Germinal center (tissue), 1 donor: ENCODE results near the gene NKD1.
A peak's percentile ranks its signal among the peaks of the same experiment; 100 is the strongest.

Experiments used
- DNase-seq: peaks from one replicate; pipeline ENCODE4 v3.0.0; 2012; ENCODE audit warnings: mixed read lengths, low spot score

Gene NKD1

DNA sequence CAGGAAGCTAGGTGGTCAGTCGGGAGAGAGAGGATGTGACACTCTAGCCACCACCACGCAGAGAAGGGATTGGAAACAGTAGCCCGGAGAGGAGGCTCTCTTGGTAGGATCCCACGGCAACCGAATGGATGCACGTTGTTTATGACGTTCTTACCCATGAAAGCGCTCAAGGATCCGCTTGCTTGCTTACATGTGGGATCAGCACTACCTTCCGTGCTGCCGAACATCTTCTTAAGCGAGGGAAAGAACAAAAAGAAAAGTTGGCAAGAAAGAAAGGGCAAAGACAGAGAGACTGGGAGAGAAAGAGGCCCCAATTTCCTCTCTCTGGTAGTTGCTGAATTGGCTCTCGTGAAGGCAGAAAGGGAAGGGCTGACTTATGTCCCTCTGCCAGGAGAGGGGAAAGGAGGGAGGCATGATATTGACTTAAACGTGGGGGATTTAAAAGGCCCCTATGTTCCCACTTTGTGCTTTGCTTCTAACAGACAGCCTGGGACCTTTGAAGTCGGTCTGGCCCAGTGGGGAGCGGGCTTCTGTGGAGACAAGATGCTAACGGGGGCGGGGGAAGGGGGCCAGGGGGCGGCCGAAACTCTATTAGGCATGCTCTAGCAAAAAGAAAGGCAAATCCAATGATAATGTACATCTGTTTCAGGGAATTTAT, 97.5 kb downstream of the NKD1 start:
- no peak for DNase-seq

DNA sequence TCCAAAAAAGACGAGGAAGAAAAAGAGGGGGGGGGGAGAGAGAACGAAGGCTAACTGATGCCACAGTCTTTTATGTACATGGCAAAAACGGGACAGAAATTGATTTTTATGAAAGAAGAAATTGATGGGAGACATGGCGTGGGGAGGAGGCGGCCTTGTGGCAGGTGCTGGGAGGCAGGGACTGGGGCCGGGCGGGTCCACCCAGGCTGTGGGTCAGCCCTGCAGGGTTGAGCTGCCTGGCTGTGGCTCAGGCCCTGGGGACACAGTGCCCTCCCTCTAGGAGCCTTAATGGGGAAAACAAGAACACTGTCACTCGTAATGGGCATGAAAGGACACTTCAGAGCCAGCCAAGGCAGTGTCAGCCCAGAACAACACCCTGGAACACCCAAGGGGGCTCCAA, 98.1 kb downstream of the NKD1 start:
- no peak for DNase-seq

DNA sequence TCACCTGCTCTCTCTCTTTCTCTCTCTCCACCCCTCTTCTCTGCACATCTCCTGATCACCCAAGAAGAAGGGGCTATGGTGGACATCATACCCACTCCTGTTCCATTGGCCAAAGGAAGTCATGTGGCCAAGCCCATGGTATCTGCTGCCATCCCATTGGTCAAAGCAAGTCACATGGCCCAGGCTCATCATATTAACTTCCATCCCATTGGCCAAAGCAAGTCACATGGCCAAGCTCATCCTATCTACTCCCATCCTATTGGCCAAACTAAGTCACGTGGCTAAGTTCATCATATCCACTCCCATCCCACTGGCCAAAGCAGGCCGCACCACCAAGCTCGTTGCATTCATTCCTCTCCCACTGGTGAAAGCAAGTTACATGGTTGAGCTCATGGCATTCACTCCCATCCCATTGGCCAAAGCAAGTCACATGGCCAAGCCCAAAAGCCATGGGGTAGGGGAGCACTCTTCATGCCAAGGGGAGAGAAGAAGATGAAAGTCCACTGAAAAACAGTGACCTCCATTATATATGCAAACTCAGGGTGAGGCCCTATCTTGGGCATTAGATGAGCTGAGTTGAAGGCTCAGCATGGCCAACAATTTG, 103.7 kb downstream of the NKD1 start:
- no peak for DNase-seq

DNA sequence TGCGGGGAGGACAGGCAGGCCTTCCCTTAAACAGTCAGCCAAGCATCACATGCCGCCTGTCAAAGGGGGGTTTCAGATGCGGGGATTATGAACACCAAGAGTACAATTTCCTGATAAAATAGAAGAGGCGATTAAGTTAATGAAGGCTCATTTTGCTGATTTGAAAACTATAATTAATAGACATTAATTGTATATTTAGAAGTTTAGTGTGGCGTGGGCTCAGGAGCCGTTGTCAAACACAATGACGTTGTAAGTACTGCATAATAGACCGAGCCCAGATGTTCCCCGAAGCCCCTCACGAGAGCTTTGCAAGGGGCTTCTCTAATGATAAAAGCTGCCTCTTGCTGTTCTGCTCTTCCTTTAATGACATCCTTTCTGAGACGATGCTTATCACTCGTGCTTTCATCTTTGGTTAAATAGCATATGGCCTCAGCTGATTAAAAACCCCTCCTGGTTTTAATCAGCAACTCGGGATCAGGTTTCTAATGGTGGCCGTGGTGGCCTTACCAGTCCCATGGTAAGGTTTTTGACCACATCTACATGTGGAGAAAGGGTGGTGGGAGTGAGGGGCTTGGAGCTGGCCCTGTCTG, 104.7 kb downstream of the NKD1 start:
- no peak for DNase-seq

DNA sequence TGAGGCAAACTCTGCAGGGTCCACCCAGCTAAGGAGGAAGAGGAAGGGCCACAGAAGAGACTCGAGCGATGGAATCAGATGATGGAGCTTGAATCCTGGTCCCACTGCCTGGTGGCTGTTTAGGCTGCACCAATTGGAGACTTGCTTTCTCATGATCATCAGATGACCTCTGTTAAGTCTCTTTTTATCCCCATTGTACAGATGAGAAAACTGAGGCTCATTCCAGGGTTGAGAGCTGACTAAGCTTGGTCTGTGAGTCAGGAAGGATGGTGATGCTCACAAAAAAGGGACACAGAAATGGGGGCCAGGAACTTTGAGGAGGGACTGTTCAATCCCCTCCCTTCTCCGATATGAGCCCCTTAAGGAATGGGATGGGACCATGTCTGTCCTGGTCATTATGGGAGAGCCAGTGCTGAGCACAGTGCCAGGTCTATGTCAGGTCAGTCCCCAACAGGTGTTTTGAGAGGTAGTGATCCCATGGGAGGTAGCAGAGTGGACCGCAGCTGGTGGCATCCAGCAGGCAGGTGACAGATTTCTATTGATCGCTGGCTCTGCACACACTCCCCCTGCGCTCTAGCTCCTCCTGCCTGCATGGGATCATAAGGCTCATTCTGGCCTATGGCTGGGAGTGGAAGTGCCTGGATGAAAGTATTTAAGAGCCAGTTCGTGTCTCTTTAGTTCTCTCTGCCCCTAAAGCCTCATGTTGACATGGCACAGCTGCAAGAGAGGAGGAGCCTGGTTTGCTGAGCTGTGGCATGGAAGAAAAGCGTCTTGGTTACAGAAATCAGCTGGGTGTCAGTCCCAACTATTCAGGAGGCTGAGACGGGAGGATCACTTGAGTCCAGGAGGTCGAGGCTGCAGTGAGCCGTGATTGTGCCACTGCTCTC, 105.7 kb downstream of the NKD1 start:
- DNase-seq, result no peak

DNA sequence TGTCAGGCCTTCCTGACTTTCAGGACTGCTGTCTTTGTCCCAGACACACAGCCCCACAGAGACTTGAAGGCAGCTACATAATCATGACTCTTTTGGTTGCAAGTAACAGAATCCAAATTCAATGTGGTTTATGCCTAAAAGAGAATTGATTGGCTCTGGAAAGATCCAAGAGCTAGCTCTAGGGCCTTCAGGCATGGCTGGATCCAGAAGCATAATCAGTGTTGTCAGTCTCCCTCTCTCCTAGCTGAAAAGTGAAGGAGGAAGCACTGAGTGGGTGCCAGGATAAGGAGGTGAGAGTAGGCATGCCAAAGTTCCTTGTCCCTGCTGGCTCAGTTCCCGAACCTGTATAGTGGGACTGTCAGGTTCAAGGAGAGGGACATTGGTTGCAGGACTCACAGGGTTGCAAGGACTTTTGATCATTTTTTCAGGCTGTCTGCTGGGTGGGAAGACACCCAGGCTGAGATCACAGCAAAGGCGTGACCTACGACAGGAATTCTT, 107.4 kb downstream of the NKD1 start:
- no peak for DNase-seq

DNA sequence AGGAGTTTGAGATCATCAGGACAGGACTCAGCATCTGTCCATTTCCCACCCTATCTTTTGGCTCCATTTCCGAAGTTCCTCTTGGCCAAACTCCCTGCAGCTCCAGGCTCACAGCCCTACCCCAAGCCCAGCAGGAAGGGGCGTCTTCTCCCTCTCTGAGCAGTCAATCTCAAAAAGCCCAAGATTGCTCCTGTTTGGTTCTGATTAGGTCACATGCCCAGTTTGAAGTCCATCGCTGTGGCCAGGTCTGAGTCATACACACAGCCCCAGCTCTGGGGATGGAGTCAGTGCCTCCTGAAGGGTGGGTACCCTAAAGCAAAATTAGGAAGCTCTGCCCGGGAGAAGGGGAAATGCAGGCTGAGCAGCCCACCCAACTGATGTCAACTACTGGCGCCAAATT, 109.0 kb downstream of the NKD1 start:
- no peak for DNase-seq

DNA sequence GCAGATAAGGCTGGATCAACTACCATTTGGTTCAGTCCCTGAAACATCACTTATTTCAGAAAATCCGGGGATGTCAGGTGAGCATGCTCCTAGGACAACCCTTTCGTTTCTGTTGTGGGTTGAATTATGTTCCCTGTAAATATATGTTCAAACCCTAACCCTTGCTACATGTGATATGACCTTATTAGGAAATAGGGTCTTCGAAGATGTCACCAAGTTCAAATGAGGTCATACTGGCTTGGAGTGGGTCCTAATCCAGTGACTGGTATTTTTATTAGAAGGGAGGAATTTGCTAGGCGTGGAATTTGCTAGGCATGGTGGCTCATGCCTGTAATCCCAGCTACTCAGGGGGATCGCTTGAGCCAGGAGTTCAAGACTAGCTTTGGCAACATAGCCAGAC, 111.6 kb downstream of the NKD1 start:
- DNase-seq, result no peak

DNA sequence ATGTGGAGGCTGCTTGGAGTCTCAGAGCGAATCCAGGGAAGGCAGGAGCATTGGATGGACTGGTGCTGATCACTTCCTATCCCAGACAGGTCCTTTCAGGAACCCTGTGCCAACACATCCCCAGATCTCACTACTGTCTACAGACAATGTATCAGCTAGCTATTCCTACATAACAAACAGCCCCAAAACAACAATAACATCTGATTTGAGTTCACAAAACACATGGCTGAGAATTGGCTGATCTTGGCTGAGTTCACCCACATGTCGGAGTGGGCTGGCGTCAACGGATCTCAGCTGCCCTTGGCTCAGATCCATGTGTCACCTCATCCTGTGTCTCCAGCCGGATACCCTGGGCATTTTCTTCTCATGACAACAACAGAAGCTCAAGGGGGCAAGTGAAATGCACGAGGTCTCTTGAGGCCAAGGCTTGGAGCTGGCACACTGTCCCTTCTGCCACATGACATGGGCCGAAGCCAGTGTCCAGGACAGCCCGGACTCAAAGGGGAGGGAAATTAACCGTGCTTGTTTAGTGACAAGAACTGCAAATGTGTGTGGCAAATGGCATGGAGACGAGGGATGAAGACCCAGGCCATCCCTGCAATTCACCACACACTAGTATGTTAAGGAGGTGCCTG, 114.2 kb downstream of the NKD1 start:
- no peak for DNase-seq

DNA sequence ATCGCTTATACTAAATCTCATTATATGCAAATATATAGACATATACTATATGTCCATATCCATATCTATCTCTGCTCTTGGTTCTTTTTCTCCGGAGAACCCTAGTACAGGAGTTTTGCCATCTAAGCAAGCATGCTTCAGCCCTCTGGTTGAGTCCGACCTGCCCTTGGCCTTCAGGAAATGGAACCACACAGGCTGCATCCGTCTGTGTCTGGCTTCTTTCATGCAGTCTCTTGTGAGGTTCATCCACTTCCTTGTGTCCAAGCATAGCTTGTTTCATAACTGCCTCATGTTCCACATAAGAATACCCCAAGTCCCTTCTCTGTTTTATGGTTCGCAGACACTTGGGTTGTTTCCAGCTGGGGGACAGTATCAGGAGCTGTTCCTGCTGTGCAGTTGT, 116.1 kb downstream of the NKD1 start:
- DNase-seq, result no peak

DNA sequence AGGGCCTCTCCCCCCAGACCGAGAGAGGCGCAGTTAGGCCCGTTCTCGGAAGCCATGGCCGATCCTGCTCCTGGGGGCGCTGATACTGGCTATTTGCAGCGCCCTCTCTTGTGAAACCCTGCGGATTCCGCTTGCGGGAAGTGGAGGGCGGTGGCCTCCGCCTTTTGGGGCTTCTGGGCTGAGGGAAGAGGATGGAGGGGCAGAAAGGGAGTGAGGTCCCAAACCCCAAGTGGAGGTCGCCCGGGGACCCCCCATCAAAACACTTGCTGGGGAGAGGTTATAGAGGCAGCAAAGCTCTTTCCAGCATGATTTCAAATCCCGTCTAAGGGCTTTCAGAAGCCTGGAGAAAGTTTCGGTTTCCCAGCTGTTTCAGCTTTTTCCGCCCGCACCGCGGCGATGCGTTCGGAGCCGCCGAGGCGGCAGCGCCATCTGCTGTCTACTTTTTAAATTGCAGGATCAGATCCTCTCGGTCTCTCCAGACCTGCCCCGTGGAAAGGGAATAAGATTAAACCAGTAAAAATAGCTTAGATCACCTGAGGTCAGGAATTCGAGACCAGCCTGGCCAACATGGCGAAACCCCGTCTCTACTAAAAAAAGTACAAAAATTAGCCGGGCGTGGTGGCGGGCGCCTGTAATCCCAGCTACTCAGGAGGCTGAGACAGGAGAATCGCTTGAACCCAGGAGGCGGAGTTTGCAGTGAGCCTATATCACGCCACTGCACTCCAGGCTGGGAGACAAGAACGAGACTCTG, 117.1 kb downstream of the NKD1 start:
- DNase-seq, result peak; percentile 70

DNA sequence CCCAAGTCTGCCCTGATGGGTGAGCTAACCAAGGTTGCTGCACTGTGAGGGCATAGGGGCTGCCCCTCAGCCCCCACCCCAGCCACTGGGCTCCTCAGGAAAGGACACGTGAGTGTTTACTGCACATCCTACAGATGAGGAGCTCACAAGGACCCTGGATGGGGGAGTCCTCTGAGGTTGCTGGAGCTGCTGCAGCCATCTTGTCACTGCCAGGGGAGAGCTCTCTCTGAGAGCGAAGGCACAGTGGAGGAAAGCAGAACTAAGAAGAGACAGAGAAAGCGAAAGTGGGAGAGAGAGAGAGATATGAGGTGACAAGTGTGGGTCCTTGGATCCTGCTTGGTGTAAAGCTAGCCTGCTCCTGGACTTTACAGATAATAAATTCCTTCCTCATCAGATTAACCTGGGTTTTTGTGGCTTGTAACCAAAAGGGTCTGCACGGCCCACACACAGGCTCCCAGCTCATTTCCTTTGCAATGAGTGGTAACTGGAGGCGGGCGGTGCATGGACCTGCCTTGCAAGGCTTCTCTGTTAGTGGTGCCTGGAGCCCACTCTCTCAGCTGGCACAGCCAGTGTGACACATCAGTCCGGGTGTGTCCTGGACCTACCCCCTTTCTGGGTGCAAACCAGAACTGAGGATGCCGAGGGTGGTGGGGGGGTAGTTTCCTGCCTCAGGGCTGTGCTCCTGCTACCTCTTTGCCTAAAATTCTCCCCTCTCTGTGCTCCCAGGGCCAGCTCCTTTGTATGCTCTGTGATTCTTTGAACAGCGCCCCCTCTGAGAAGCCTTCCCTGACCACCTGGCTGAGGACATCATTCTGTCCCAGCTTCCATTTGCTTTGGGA, 118.7 kb downstream of the NKD1 start:
- DNase-seq, result peak; percentile 45

DNA sequence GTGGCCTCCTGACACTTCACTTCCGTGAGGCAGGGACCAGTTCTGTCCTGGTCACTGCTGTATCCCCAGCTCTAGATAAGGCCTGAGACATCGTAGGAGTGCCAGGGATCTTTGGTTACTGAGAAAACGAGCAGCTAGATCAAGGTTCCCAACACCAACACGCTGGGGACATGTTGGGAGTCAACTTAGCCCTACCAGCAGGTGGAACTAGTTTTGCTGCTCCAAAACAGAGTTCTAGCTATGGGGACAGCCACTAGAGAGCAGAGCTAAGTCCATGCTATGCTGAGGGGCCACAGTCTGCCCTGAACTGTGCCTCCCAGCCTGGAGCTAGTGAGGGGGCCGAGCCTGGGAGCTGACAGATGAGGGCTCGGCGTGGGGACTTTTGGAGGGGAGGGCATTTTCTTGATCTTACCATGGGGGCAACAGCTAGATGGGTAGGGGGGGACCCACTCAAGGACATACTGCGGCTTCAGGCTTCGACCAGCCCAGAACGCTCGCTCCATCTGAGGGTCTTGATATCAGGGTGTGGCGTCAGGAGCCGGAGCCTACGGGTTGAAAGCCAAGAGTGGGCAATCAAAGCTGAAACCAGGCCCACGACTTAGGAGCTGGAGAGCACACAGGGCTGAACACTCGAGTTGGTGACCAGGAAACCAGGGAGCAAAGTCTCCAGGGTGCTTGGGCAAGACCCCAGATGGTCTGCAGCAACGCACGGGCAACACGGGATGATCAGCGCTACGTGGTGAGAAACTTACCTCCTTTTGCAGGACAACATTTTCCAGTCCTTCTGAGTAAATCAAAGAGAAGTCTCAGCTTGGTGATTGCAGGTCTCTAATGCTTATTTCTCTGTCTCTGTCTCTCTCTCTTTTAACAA, 119.5 kb downstream of the NKD1 start:
- DNase-seq, result no peak

DNA sequence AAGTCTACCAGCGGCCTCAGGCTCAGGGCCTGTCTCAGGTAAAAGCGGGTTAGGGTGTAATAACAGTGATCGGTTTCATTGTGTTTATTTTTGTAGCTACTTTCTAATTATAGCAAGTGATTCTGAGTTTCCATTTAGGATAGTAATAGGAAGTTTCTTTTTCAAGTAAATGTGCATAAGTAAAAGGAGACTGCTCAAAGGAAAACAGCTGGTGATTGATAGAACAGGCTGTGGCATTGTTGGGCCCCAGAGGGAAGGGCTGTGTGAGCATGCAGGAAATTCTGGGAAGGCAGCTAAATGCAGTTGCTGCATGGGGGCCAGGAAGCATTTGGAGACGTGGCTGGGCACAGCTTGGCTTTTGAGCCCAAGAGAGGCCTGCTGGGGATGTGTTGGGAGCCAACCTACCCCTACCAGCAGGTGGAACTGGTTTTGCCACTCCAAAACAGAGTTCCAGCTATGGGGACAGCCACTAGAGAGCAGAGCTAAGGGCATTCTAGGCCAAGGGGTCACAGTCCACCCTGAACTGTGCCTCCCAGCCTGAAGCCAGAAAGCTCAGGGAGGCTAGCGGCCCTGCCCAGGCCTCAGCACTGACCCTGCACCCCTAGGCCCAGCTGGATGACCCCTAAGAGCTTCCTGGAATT, 120.3 kb downstream of the NKD1 start:
- DNase-seq, result no peak

DNA sequence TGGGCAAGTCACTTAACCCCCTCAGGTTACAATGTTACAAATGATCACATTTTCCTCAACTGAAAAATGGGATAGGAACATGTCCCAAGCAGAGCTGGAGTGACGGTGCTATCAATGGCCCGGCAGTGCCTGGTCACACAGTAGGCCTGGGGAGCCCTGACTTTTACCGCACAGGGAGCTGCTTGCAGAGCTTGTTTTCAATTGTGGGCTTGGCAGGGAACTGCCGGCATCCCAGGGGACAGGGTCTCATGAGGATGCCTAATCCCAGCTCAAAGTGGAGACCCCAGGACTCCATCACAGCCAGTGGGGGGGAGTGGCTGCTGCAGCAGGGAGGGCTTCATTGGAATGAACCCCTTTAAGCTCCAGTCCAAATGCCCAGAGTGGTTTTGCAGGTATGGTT, 121.5 kb downstream of the NKD1 start:
- no peak for DNase-seq

DNA sequence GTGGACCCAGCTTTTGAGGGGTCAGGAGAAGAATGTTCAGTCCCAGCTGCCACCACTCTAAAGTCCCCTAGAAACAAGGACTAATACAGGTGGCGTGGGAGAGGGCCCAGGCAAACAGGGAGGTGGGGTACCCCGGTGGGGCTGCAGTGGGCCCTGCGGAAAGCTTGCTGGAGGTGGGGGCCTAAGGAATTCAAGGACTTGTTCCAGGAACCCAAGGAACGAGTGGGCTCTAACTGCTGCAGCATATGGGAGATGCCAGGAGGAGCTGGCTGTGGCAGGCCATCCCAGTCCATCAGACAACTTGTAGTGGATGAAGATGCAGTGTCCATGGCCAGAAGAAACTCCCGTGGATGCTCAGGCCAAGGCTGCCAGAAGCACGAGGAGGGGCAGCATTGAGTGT, 122.3 kb downstream of the NKD1 start:
- no peak for DNase-seq

DNA sequence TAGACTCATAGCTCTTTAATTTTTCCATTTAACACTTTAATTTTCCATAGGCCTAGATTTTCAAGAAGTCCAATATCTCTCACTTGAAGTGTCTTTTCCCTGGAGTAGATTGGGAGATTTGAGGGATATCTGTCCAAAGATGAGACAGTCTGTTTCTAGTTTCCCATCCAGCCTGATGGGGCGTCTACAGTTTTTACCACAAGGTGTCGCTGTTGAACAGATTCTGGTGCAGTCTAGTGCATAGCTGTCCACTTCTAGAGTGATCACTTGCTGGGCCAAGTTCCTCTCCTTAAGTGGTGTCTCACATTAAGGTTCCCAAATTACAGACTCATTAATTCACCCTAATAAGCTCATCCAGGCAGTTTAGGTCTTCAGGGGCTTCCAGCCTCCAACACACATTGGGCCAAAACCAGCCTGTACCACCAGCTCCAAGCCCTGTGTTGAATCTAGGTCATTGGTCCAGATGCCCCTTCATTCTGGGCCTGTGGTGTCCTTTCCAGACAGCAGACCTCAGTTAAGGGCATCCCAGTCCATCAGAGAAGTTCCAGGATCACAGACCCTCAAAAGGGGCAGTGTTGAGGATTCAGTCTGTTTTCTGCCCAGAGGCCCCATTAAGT, 123.6 kb downstream of the NKD1 start:
- no peak for DNase-seq

DNA sequence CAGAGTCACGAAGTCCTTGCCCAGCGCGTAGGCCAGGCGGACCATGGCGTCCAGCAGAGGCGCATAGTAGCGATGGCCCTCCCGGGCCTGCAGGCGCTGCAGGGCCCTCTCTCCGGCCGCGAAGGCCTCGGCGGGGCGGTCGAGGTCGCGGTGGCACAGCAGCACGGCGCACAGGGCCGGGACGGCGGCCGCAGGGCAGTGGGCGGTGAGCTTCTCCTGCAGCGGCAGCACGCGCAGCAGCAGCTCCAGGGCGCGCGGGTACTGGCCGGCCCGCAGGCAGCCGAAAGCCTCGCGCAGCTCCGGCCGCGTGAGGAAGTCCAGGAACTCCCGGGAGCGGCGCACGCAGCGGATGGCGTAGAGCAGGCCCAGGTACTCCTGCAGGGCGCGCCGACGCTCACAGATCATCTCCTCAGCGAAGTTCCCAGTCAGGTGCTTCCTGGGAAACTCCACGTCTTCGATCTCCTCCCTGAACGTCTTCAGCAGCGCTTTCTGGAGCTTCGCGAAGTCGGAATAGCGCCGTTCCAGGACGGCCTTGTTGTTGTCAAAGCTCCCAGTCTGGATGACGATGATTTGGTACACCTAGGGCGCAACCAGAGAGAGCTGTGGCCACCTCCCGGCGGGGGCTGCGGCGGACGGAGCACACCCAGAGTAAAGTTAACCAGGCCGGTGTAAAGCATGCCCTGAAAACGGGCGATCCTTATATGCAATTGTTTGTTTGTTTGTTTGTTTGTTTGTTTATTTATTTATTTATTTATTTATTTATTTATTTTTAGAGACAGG, 125.5 kb downstream of the NKD1 start:
- no peak for DNase-seq
